AG08395 (cell line): ENCODE data around the gene ARHGEF28.

Experiments used
- DNase-seq: peaks from one replicate; pipeline ENCODE4 v3.0.0; 2012; ENCODE audit warnings: mixed read lengths, low spot score

The ARHGEF28 gene

DNA sequence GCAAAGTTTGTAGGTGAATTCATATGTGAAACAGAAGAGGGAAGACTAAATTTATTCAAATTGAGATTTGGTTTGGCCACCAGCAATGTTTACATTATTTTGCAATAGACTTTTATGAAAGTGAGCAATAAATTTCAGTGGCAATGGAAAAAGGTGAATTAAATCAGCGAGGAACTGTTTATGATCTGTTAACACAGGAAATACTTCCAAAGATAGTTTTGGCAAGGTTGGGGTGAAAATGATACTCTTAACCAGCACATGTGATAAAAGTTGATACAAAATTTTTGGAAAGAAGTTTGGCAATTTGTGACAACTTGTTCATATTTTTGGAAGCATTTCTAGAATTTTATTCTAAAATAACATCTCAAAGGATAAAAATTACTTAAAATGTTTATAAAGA, 119.8 kb downstream of the ARHGEF28 start:
- no peak for DNase-seq

DNA sequence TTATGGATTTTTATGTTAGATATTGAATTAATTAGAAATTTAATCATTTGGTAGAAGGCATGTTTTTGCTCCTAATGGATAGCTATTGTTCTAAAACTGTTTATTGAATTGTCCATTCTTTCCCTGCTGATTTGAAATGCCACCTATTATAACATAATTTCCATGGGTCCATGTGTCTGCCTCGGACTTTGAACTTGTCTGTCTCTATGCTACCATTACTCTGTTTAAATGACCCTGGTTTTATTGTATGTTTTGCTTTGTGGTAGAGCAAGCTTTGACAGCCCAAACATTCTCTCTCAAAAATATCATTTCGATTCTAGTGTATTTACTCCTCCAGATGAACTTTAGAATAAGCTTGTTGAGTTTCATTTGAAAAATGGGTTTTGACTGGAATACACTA, 120.6 kb downstream of the ARHGEF28 start:
- DNase-seq, result no peak

DNA sequence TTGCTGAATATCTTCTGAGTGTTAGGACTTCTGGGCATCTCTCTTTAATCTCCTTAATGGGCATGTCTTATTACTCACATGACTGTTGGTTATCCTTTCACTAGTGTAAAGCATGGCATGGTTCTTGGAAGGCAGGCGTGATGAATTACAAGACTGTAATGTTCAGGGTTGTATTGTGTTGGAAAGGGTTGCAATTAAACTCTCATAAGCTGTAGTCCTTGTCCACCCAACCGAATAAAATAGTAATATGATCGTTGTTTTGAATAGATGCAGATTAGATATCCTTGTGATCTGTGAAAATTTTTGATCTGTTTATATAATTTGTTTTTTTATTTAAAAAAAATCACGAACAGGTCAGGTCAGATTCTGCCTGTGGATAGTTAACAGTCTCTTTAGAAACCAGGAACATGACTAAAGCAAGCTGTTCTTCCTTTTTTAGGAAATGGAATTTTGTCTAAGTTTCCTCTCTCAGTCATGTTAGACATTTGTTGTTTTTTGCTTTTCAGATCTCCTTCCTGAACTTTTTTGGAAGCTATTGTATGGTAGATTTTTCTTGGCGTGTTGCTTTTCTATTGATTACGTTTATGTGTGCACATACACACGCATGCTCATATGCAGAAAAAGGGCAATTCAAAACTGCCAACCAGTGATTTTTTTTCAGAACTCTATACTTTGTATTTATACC, 121.8 kb downstream of the ARHGEF28 start:
- DNase-seq, result no peak

DNA sequence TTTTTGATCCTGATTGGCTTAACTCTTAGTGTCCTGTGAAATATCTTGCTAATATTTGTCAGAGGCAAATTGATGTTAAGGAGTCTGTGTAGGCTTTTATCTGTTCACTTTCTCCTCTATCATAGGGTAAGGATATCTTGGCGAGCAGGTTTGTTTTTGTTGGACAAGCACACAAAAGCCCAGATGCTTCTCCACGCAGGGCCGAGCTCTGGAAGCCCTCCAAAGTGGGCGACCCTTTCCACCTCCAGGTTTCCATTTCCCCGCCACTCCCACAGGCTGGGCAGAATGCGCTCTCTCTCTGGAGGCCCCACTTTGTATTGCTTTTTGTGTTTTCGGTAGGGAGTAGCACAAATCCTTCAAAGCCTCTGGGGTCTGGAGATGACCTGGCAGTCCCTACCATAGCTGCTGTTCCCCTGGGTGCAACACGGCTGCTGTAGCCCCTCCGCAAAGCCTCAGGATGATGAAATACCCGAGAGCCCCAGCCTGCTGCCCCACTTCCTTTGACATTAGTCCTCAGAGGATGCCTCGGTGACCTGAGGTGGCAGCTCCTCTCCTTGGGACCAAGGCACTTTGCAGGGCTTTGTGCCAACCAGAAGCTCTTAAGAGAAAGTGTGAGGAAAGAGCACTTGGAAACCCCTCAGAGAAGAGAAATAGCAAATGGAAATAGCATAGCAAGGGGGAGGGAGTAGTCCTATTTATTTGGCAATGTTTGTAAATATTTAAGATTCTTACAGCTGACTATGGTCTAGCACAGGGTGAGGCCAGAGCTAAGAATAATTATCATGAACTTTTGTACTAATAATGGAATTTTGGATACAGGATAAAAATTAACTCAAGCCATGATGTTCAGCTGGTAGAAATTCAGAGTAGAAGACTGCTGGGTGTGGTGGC, 122.8 kb downstream of the ARHGEF28 start:
- peak; percentile 45 for DNase-seq

DNA sequence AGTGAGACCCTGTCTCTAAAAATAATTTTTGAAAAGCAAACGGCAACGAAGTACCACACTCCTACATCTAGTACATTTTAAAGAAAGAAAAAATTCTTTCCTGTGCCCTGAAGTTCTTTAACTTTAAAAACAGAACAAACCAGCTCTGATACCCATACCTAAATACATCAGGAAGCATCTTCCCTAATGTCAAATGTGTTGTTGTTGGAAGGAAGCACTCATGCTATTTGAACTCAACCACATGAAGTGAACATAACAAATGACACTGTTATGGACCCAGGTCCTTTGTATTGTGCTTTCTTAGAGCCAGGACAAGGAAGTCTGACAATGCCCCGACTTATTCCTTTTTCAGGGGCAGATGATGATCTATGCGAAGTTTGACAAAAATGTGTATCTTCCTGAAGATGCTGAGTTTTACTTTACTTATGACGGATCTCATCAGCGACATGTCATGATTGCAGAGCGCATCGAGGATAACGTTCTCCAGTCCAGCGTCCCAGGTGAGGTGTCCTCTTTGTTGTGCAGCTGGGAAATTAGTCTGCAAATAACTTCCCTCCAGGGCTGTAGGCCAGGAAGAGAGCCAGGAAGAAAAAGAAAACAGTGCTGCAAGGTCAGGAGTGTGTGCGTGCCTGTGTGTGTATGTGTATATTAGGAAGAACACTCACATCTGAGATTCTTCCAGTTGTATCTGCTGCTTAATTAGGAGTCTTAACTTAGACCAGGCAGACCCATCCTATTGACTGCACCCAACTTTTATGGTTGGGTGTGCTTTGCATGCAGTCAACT, 123.7 kb downstream of the ARHGEF28 start:
- DNase-seq, result no peak

DNA sequence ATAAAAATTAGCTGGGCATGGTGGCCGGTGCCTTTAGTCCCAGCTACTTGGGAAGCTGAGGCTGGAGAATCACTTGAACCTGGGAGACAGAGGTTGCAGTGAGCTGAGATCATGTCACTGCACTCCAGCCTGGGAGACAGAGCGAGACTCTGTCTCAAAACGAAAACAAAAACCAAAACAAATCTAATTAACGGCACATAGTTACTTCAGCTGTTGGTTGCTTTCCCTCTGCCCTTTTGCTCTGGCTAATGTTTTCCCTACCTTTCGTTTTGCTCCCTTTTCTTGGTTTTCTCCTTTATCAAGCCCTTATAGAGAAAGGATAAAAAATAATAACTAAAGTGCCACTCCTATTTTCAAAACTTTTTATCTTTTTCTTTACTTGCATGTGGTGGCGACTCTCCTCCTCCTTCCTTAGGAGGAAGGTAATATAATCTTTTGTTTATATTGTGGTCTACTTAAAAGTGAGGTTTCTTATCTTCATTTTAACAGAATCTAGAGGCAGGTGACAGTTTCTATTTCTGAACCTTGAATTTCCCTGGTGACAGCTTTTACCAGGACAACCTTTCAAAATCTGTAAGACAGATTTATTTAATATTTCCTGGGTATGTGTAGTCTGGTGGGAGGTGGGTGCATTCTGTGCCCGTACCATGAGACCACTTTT, 125.4 kb downstream of the ARHGEF28 start:
- DNase-seq, result no peak

DNA sequence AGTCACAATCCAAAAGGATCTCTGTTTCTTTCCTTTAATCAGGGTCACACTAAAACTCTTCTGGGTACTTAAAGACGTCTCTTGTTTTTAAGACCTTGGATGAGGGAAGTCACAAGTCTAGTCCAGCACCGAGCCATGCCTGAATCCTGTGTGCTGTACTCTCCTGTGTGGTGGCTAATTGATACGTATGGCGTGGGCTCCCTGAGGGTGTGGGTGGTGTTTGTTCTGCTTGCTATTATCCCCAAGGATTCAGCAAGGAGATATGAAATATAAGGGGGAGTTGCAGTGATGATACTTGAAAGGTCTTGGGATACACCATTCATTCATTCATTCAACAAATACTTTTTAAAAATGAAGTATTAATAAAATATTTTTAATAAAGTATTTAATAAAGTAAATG, 128.3 kb downstream of the ARHGEF28 start:
- no peak for DNase-seq

DNA sequence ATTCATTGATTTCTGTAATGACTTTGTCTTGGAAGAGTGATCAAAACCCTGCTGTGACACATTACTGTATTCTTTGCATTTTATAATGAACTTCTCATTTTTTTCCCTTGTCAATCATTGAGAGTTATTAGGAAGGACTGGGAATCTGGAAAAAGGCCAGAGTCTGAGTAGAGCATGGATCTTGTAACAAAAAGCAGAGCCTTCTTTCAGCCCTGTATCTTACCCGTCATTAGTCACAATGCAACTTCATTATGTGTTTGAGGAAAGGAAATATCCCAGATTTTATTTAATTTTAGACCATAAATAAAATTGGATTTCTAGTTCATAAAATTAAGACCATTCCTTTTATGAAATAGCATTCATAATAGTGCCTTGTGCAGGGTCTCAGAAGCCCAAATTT, 131.4 kb downstream of the ARHGEF28 start:
- DNase-seq, result no peak

DNA sequence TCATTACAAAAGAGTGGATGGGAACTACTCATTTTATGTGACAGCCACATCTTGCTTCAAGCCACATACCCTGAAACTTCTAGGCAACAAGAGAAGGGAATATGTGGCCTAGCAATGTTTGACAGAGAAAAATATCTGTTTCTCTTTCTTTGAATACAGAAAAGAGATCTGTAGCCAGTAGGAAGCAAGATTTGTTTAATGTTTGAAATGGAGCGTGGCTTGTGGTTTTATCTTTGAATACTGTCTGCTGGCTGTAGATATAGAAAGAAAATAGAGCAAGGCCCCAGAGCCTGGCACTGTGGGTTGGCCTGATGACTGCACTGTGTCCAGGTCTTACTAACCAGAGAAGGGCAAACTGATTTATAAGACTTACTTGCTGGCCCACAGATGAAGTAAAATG, 133.8 kb downstream of the ARHGEF28 start:
- DNase-seq, result no peak

DNA sequence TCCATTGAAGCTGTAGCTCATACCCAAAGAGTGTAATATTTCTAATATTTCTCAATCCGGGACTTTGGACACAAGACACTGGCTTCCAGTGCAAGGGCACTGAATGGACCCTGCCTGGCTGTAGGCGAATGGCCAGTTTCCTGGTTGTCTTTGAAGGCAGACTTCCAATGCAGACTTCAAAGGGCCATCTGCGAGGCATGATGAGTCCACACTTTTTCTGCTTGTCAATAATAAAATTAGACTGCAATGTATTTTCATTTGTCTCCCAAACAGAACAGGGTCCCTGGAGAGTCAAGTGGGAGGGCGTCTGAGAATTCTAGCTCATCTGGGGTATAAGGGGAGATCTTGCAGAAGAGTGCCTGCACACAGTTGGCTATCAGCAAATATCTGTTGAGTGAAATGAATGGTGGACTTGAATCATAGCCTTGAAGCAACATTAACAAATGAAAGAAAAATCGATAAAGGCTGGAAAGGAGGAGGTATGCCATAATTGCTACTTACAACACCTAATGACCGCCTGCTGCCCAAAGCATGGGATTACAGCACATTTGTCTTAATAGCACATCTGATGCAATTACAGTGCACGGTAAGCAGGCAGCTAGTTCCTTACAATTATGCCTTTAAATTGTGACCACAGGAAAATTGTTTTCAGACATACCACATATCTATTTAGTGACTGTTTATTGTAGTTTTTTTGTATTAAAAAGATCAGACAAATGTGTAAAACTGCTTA, 137.5 kb downstream of the ARHGEF28 start:
- peak; percentile 8 for DNase-seq

DNA sequence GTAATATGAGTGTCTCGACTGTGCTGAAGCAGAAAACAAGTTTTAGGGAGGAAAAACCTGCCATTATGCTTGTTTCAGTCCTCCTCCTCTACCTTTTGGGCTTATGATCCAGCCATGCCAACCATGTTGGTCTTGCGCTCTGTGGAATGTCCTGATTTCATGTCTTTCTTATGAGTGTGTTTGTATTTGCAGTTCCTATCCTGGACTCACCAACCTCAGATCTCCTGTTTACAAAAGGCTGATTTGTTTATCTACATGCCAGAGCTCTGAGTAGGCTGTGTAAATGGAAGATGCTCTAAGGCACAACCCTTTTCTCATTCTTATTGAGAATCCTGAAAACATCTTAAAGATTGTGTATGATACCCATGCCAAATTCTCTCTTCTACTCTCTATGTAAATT, 138.6 kb downstream of the ARHGEF28 start:
- DNase-seq, result peak; percentile 57

DNA sequence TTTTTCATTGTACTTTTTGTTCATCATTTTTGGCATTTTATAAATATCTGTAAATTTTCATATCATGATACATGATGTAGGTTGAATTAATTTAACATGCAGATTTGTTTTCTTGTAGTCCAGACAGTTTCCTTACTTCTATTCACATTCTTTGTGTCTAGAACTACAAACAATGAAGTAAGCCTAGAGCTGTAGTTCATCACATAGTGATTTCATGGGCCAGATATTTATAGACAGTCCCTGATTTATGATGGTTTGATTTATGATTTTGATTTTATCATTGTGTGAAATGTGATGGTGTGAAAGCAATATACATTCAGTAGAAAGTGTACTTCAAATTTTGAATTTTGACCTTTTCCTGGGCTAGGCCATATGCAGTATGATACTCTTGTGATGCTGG, 139.0 kb downstream of the ARHGEF28 start:
- peak; percentile 16 for DNase-seq

DNA sequence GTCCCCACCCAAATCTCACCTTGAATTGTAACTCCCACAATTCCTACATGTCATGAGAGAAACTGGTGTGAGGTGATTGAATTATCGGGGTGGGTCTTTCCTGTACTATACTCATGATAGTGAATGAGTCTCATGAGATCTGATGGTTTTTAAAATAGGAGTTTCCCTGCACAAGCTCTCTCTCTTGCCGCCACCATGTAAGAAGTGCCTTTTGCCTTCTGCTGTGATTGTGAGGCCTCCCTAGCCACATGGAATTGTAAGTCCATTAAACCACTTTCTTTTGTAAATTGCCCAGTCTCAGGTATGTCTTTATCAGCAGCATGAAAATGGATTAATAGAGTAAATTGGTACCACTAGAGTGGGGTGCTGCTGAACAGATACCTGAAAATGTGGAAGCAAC, 140.9 kb downstream of the ARHGEF28 start:
- no peak for DNase-seq

DNA sequence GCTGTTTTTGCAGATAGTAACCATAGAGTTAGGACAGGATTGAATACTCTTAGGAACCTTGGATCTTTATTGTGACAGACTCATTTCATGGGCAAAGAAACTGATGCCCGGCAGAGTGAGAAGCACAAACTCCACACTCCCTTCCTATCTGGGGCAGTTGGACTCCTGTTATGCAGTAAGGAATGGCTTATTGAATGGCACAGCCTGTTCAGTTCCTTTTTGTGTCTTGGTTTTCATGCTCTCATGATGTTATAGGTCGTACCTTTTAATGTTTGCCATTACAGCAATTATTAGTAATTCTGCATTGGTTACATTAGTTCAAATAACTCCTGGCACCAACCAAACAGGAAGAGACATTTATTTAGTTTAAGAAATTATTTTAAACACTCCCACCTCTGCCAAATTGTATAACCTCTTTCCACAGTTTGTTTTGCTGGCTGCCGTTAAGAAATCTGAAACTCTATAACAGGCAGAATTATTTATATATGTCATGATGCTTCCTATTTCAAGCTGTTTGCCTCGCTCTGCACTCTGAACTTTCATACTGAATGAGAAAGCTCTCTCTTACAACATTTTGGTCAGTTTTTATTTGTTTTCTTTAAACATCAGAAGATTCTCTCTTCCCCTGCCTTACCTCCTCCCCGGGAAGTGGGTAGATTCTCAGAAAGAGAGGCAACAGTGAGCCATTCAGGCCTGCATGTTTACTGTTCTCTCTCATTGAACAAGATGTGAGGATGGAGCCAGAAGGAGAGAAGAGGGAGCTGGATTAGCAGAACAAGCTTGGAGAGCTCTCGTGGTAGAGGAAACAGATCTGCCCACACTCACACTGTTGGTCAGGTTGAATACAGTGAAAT, 144.4 kb downstream of the ARHGEF28 start:
- no peak for DNase-seq

DNA sequence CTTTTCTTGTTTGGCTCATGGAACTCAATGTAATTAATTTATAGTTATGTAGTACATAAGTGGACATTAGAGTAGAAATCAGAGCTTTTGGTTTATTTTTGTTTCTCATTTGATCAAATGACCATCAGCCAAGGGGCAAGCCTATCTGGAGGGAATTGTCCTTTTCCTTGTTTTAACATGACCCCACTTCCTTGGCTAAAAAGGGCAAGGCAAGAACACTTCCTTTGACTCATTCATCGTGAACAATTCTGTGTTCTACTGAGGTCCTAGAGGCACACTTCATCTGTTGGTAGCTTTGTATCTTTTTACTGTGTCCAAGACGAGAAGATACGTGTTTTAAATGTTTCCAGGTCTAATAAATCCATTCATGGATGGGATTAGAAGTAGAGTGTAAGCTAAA, 148.9 kb downstream of the ARHGEF28 start:
- no peak for DNase-seq

DNA sequence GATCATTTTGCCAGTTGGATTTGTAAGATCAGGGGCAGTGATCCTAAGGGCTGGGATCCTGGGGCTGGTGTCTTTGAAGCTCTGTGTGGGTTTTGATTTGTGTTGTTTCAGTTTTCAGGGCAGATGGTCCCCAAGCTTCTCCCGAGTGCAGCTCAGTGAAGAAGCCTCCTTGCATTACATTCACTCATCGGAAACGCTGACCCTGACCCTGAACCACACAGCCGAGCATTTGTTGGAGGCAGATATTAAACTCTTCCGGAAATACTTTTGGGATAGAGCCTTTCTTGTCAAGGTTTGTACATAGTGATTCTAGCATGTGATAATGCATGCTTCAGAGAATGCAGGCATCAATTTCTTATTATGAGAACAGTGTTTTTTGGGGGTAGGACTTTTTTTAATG, 150.4 kb downstream of the ARHGEF28 start:
- DNase-seq, result no peak

DNA sequence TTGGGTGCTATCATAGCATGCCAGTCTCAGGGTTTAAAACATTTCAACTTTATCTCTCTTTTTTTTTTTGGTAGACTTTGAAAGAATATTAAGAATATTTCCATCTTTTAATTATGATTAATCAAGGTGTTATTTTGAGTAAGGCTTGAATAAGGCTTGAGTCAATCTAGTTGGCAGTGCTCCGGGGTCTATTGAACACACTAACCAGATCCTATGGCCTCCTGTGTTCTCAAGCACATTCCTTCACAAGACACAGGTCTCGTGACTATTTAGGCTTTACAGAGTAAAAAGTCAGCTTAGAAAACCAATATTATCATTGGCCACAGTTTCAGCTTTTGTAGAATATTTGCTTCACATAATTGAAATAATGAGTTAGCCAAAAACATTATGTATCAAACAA, 151.2 kb downstream of the ARHGEF28 start:
- DNase-seq, result no peak

DNA sequence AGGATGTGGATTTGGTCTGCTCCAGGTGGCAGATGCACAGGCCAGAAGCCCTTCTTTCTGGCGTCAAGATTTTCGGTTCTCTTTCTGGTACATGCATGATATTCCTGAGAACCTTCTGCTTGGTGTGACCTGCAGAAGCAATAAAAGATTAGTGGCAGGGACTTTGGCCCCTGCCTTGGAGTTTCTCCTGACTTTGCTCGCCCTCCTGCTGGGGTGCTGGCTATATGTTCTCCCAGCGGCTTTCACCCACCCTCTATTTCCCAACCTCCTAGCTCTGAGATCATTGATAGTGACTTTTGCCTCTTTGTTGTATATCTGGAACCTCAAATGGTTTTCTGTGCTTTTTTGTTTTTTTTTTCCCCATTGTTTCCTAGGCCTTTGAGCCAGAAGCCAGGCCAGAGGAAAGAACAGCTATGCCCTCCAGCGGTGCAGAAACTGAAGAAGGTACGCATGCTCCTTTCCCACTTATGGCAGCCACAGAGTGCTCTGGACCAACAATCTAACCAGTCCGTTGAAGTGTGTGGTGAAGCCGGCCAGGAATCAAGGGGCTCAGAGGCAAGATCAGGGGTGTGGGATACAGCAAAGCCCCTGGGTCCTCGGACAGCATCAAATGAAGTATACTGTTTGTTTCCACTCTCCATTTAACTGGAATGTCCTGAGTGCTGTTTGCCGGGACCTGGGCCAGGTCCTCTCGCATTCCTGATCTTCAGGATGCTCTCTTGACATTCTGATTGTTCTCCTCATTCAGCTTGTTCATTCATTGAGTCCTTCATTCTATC, 154.5 kb downstream of the ARHGEF28 start:
- no peak for DNase-seq

DNA sequence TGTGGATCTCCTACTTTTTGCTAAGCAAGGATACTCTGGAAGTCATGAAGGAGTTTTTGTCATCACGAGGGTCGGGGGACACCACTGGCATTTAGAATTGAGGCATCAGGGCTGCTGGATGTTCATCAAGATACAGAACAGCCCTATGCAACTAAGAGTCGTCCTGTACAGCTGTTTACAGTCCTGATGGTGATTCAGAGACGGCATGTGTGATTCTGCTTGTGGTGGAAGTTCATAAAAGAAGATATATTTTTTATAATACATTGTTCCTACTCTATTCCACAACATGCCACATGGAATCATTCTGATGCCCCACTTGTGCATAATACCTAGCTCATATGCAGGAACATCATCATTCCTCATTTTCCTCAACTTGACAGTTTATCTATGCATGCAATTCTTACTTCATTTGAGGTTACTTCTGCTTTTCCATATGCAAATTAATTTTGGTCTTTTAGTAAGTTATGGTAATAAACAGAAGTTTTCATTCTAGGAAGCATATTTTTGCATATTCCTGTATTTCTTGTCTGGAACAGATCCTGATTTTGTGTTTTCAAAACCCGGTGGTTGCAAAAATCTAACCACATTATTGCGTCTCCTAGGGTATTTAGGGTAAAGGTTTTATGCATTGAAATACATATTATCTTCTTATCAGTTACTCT, 155.2 kb downstream of the ARHGEF28 start:
- DNase-seq, result no peak
